ENCODE measurements around the gene TMEM150B.
"Not testable (repeated sequence)": the region's sequence is repeated elsewhere in the genome, so short reads cannot be mapped to it uniquely, and the experiment has no call there.

The TMEM150B gene

DNA sequence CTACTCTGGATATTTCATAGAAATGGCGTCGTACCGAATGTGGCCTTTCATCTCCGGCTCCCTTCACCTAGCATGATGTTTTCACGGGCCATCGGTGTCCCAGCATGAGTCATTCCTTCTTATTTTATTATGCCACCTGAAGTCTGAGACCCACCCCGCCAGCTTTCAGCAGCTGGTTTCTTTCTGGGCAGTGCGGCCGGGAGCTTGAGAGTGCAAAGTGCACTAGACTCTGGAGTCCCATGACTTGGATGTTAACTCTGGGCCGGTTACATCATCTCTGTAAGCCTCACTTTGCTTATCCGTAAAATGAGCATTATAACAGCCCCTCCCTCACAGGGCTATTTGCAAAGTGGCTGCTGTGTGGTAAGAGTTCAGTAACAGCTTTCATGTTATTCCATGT is 8.7 kb upstream of the TMEM150B start:
- no peak for DNase-seq

GRCh38 chr19:55329791-55330190 is 4.7 kb upstream of the TMEM150B start:
- DNase-seq = not testable (repeated sequence)

DNA sequence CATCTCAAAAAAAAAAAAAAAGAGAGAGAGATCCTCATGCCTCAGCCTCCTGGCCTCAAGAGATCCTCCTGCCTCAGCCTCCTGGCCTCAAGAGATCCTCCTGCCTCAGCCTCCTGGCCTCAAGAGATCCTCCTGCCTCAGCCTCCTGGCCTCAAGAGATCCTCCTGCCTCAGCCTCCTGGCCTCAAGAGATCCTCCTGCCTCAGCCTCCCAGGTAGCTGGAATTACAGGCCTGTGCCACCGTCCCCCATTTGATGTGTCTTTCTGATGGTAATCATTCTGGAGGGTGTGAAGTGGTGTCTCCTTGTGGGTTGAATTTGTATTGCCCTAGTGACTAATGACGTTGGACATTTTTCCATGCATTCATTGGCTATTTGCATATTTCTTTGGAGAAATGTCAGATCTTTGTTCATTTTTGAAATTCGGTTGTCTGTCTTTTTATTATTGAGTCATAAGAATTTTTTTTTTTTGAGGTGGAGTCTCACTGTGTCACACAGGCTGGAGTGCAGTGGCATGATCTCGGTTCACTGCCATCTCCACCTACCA is 3.7 kb upstream of the TMEM150B start:
- not testable (repeated sequence) for DNase-seq

DNA sequence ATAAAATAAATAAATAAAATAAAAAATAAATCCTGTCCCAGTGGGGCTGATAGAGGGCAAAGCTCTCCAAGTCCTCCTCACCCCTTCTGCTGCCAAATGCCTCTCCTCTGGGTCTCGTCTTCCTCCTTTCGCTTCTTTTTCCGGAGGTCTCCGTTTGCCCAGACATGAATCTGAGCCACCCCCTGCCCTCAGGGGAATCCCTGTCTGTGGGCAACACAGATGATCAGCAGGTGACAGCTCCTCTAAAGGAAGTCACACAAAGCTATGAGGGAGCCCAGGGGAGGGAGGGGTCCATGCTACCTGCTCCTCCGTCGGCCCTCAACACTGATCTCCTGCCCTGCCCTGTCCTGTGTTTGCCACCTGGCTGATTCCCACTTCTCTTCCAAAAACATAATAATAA is 479 bp downstream of the TMEM150B start:
- no peak for DNase-seq

GRCh38 chr19:55322204-55322885 is 2.8 kb downstream of the TMEM150B start:
- DNase-seq = no peak

- DNase-seq = no peak
These were observed 3.5 kb downstream of the TMEM150B start for GRCh38 chr19:55321466-55322137.

GRCh38 chr19:55320844-55321419 is 4.2 kb downstream of the TMEM150B start:
- DNase-seq = no peak

GRCh38 chr19:55319785-55320184 is 5.4 kb downstream of the TMEM150B start:
- peak; percentile 44 for DNase-seq

DNA sequence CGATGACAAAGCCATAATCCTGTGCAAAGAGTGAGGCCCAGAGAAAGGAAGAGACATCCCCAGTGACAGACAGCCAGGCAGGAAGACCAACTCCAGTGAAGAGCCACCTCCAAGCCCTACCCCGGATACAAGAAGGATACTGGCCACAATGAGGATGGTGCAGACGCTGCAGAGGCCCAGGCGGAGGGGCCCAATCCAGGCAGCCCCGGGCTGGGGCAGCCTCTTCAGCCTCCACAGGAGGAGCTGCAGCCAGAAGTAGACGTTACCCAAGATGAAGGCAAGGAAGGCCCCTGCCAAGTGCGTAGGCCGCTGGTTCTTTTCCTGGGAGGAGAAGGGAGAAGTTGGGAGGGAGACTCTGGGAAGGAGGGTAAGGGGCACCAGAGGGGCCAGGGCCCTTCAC is 8.5 kb downstream of the TMEM150B start:
- DNase-seq = no peak

DNA sequence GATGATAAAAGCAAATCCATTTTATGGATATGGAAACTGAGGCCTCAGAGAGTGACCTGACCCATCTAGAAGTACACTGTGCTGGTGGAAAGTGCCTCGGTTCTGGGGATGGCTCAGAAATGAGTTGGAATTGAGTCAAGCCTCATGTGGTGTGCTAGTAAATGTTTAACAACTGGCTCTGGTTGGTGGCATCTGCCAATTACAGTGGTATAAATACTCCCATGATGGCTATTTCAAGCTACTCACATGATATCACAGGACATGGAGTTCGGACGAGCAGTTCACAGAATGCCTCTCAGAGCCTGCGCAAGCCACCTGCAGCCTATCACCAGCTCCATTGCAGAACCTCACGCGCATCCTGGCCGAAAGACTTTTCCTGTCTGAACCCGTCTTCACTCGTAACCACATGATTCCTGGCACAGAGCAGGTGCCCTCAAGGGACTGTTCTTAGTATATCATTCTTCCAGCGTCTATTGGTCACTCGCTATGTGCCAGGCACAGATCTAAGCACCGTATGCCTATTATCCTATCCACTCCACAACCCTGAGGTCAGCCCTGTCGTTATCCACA is 9.1 kb downstream of the TMEM150B start:
- no peak for DNase-seq

DNA sequence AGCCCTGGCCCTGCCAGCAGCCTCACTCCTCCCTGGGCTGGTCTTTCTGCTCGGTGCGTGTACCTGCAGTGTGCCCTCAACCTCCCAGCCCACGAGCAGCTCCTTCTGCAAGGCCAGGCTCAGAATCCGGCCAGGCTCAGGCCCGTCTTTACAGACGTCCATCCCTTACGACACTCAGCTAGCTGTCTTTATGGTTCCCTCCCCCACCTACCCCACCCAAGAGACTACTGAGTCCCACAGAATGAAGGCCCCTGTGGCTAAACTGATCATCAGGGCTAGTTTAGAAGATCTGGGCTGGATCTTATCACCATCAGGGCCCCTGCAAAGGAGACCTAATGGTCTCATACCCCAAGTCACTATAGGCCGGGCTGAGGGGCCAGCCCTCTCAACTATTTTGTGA is 10.7 kb downstream of the TMEM150B start:
- no peak for DNase-seq

DNA sequence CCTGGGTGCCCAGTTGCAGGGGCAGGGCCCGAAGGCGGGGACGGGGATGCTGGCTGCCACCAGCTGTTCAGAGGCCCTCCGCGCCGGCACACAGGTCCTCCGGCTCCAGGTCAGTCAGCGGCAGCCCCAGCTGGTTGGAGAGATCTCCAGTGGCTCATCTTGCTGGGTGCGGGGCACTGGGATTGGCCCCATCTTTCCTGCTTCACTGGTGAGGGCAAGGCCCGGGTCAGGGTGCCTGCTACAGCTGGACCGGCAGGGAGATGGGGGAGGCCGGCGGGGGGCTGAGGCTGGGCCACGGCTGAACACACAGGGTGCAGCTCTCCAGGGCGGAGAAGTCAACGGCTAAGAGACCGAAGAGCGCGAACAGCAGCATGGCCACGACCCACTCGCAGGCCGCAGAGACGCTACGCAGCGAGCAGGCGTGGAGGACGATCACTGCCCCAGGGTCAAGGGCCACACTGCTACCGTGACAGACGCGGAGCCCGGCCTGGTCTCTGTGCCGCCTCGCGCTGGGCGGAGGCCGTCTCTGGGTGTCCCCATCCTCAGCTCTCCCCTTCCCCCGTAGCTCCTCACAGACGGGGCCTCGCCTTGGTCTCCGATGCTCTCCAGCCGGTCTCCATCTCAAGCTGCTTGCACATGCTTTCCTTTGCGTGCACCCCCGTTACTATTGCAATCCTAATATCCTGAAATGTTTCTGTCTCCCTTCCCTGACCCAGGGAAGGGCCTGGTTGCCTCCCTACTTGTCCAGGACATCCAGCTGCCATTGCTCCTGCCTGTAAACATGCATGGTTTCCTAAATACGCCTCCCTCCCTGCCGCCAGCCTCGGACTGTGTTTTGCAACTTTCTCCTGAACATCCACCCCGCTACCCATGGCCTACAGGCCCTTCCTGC is 12.3 kb downstream of the TMEM150B start:
- no peak for DNase-seq

- DNase-seq = no peak
These were observed 13.3 kb downstream of the TMEM150B start for GRCh38 chr19:55311797-55312196.

GRCh38 chr19:55311397-55311796 is 13.7 kb downstream of the TMEM150B start:
- DNase-seq = no peak

DNA sequence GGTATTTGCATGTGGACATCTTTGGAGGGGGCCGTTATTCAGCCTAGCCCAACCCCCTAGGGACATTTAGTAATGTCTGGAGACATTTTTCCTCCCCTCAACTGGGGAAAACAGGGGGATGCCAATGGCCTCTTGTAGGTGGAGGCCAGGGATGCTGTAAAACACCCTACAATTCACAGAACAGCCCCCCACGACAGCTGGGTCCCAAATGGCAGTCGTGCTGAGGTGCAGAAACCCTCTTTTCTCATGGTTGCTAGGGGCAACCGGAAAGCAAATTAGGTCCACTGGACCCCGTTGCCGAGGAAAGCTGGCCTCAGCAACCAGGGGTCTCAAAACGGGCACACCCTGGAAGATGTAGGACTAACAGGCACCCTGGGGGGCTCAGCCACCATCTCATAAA is 14.6 kb downstream of the TMEM150B start:
- no peak for DNase-seq

DNA sequence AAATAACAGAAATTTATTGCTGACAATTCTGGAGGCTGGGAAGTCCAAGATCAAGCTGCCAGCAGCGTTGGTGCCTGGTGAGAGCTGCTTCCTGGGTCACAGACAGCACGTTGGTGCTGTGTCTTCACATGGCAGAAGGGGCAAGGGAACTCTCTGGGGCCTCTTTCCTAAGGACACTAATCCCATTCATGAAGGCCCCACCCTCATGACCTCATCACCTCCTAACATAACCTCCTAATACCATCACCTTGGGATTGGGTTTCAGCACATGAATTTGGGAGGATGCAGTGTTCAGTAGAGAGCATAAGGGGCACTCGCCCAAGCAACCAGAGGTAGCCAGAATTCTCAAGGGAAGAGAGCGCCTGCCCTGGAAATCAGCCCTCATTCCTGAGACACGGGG is 15.7 kb downstream of the TMEM150B start:
- DNase-seq = no peak

GRCh38 chr19:55308281-55308680 is 16.9 kb downstream of the TMEM150B start:
- no peak for DNase-seq

GRCh38 chr19:55306712-55307111 is 18.4 kb downstream of the TMEM150B start:
- no peak for DNase-seq

DNA sequence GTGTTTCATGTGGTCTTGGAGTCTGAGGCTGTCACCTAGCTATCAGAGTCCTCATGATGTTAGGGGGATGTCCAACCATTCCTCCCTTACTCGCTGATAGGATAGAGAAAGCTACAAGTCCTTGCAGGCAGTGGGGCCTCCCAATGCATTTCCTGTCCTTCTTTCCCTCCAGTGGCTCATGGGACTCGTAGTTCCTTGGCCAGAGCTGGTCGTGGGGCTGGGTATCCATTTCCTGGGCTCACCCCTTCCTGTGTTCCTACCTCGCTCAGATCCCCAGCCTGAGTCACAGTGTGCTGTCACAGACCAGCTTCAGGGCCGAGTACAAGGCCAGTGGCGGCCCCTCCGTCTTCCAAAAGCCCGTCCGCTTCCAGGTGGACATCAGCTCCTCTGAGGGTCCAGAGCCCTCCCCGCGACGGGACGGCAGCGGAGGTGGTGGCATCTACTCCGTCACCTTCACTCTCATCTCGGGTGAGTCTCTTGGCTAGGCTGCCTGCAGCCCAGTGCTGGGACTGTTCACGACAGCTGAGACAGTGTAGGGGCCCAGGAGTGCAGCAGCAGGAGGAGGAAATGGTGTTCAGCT is 19.1 kb downstream of the TMEM150B start:
- no peak for DNase-seq

GRCh38 chr19:55305491-55305890 is 19.6 kb downstream of the TMEM150B start:
- DNase-seq = peak; percentile 82

DNA sequence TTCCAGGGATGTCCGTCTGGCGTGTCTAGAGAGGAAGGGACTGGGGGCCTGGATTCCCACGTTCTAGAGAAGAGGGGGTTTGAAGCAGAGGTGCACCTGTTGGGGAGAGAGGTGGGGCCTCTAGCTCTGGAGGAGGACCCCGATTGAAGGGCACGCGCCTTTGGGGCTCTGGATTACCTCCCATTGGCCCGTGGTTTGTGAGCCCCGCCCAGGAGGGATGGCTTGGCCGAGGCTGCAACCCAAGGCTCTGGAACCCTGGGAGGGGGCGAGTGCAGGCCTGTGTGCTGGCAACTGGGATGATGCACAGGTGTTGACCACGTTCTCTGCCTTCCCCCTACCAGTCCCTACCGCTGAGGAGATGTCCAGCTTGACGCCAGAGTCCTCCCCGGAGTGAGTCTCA is 20.2 kb downstream of the TMEM150B start:
- DNase-seq = no peak

DNA sequence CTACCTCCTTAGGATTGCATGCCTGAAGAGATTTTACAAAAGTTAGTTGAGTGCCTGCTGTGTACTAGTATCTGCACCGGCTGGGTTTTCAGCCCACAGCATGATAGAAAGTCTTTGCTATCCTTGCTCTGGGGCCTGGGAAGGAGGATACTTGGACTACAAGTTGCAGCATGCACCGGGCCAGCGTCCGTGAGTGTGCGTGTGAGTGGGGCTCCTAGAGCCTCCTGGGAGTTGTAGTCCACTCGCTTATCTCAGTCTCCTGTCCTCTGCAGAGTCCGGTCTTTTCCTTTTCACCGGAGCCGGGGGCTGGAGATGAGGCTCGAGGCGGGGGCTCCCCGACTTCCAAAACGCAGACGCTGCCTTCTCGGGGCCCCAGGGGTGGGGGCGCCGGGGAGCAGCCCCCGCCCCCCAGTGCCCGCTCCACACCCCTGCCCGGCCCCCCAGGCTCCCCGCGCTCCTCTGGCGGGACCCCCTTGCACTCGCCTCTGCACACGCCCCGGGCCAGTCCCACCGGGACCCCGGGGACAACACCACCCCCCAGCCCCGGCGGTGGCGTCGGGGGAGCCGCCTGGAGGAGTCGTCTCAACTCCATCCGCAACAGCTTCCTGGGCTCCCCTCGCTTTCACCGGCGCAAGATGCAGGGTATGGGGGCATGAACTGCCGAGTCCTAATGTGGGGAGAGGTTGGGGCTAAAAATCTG is 20.7 kb downstream of the TMEM150B start:
- peak; percentile 75 for DNase-seq

Measured in hematopoietic multipotent progenitor cell treated with erythropoietin and hydrocortisone succinate and interleukin-3 and kit ligand, for 6 days (in vitro differentiated cells).